Kidney (tissue), 14 donors: Measurements from ENCODE around the gene ZNF615. TPM values are rescaled to one million over a fixed set of nuclear protein-coding genes. Genes with fewer than 3 reads are reported as not detected.
"Not testable (repeated sequence)": the region's sequence is repeated elsewhere in the genome, so short reads cannot be mapped to it uniquely, and the experiment has no call there.

ENCODE experiments used
- DNase-seq, 5 donors: peaks; one replicate each; pipeline ENCODE4 v3.0.0-alpha.2; 2013 to 2020
- FAIRE-seq: peaks from 2 replicates; lab custom pipeline; 2012; peaks lifted over from hg19 to GRCh38; lab: Jason Lieb, UNC
- H3K27ac ChIP-seq, 2 donors: one replicate each; pipeline ENCODE4 v1.7.0; 2013; ENCODE audit warnings: low read depth in 2 of 2, low read length in 2 of 2, inconsistent platforms in 1 of 2
- H3K27me3 ChIP-seq: one replicate; pipeline ENCODE4 v1.7.1; 2013; ENCODE audit warnings: low read length, inconsistent platforms; ENCODE audit not compliant: control insufficient read depth, insufficient read depth
- H3K36me3 ChIP-seq, 3 donors: one replicate each; pipeline versions ENCODE4 v1.7.0 to v1.7.1; 2013; ENCODE audit warnings: low read length in 3 of 3, control low read depth in 1 of 3, inconsistent platforms in 1 of 3; ENCODE audit not compliant: insufficient read depth in 3 of 3, control insufficient read depth in 2 of 3
- H3K4me1 ChIP-seq, 3 donors: one replicate each; pipeline versions ENCODE4 v1.7.0 to v1.7.1; 2013; ENCODE audit warnings: low read length in 3 of 3, inconsistent platforms in 1 of 3, low read depth in 1 of 3; ENCODE audit not compliant: control insufficient read depth in 2 of 3, insufficient read depth in 2 of 3
- H3K4me3 ChIP-seq, 3 donors: one replicate each; pipeline versions ENCODE4 v1.7.0 to v1.8.1; 2013; ENCODE audit warnings: low read length in 3 of 3, control low read depth in 1 of 3, inconsistent platforms in 1 of 3
- H3K9ac ChIP-seq, 3 donors: one replicate each; pipeline versions ENCODE4 v1.7.0 to v1.7.1; 2013; ENCODE audit warnings: low read length in 3 of 3, control low read depth in 1 of 3, inconsistent platforms in 1 of 3
- H3K9me3 ChIP-seq, 3 donors: one replicate each; pipeline versions ENCODE4 v1.7.0 to v1.7.1; 2013; ENCODE audit warnings: low read length in 3 of 3, control low read depth in 1 of 3, inconsistent platforms in 1 of 3; ENCODE audit not compliant: control insufficient read depth in 2 of 3, insufficient read depth in 1 of 3
- CTCF ChIP-seq: IDR thresholded peaks from 3 replicates; pipeline ENCODE4 v1.5.1; 2012; ENCODE audit warnings: mild to moderate bottlenecking, moderate library complexity, borderline replicate concordance; ENCODE audit not compliant: insufficient read depth; ENCODE audit errors: extremely low read depth
- intact Hi-C: fragments of 100-400 bp; cut with DNase I; formaldehyde crosslinking; loops from one replicate; pipeline ENCODE4 v1.11.1; 2022
- polyA plus RNA-seq: library from polyadenylated mRNA; stranded (reverse); fragments of 350-450 nt; fragmentation: Illumina TruSeq; extraction: RNeasy Lipid Tissue Mini Kit (QIAGEN cat#74804); gene quantifications from one replicate; pipeline ENCODE4 v1.2.3, GENCODE V29; 2014; ENCODE audit warnings: low read depth, low replicate concordance; ENCODE audit not compliant: insufficient read depth
- total RNA-seq: library from RNA; stranded (reverse); fragmentation: NEBNext Ultra II Directional; extraction: Animal tissue kit (Norgen Biotek cat#: 25700); gene quantifications from one replicate; pipeline ENCODE4 v1.2.1, GENCODE V29; 2021
- donor health status: control.
- donor health status: control.
- donor health status: control.
- donor health status: control.
- donor health status: control.
- donor health status: DM: yes; HTN: yes; CAD: no.
- donor health status: Normal renal cell carcinoma (clear cell type).

Gene ZNF615
- total and polyA plus RNA-seq, 2 donors from 2014 or later = 5.3 to 15.3 TPM

- TF ChIP-seq CTCF = no peak
- intact Hi-C loops = no loop called here
- H3K9ac ChIP-seq = peak overlapping the region; percentile 0 to 97 (median 96)
- peaks cover 4 to 28% (median 20%) of the 10 kb centered on the region in 3 donors for H3K9me3 ChIP-seq
- H3K36me3 ChIP-seq = peaks cover 8 to 21% (median 15%) of the 10 kb centered on the region in 3 donors
- peak overlapping the region; percentile 84 to 96 for H3K27ac ChIP-seq
- H3K4me1 ChIP-seq = peaks cover 0 to 5% (median 0%) of the 10 kb centered on the region in 3 donors
- no peaks in the 10 kb centered on the region for H3K27me3 ChIP-seq
- FAIRE-seq = no peak
- DNase-seq = no peak
- peak overlapping the region; percentile 87 to 99 (median 97) for H3K4me3 ChIP-seq
These were observed 20.7 kb upstream of the ZNF615 start for GRCh38 chr19:52028780-52029123.

DNA sequence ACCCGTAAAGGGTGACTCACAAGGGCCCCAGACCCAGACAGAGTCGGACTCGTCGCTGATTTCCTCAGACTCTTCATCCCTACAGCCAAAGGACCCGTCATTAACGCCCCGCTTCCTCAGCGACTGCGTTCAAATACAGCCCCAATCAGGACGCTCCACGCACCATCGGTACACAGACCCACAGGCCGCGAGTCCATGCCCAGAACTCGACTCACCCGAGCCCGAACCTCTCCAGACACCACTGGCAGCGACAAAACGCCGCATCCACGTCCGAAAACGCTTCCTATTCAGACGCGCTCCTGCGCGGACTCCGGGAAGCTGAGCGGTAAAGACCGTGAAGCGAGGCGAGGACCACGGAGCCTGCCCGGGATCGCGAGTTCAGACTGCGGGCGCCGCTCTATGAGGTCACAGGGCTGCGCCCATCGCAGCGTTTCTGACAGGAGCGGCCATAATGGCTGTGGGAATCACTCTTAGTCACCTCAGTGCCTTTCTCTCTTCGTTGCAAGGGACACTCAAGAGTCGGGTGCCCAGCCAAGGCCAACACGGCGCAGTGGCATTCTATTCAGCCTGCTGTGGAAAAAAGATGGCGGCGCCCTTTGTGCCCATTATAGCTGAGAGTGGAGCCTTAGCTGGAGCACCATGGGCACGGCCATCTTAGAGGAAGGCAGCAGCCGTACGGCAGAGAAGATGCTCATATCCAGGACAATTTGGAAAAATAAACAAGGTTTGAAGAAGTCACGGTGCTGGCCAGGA, 20.2 kb upstream of the ZNF615 start, which contains the start of gene ZNF614:
TSS of gene ZNF614 (minus strand) at position 353 of the 753 bp plus-strand sequence. CDS start 2,634 bp downstream, outside the sequence.
- TF ChIP-seq CTCF = no peak
- peak within 1 kb of the TSS; percentile 42 to 97 (median 96) for H3K9ac ChIP-seq
- intact Hi-C loops = no loop called here
- peak within 1 kb of the TSS; percentile 84 to 96 for H3K27ac ChIP-seq
- peaks cover 1 to 22% (median 15%) of the 10 kb centered on the region in 3 donors for H3K9me3 ChIP-seq
- no peaks in the 10 kb centered on the region for H3K27me3 ChIP-seq
- H3K4me1 ChIP-seq = peaks cover 0 to 5% (median 0%) of the 10 kb centered on the region in 3 donors
- FAIRE-seq (no peak), DNase-seq (peak; percentile 93 to 97 (median 95))
- peaks cover 7 to 23% (median 15%) of the 10 kb centered on the region in 3 donors for H3K36me3 ChIP-seq
- peak within 1 kb of the TSS; percentile 87 to 99 (median 97) for H3K4me3 ChIP-seq

- H3K4me3 ChIP-seq = peak overlapping the region in 1 of 3 donors; percentile 97
- H3K27me3 ChIP-seq, intact Hi-C loops, FAIRE-seq, H3K9ac ChIP-seq, H3K9me3 ChIP-seq, H3K4me1 ChIP-seq, H3K27ac ChIP-seq, DNase-seq: not testable (repeated sequence)
- peaks cover 9 to 26% (median 14%) of the 10 kb centered on the region in 3 donors for H3K36me3 ChIP-seq
These were observed 18.4 kb upstream of the ZNF615 start for GRCh38 chr19:52026255-52026990.

DNA sequence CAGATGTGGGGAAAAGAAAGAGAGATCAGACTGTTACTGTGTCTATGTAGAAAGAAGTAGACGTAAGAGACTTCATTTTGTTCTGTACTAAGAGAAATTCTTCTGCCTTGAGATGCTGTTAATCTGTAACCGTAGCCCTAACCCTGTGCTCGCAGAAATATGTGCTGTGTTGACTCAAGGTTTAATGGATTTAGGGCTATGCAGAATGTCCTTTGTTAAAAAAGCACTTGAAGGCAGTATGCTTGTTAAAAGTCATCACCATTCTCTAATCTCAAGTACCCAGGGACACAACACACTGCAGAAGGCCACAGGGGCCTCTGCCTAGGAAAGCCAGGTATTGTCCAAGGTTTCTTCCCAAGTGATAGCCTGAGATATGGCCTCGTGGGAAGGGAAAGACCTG, 16.5 kb upstream of the ZNF615 start:
- H3K27me3 ChIP-seq, H3K4me1 ChIP-seq, DNase-seq, intact Hi-C loops, H3K4me3 ChIP-seq, H3K9ac ChIP-seq, H3K27ac ChIP-seq, FAIRE-seq: not testable (repeated sequence)
- Histone ChIP-seq H3K9me3 (peaks cover 5 to 15% (median 7%) of the 10 kb centered on the region in 3 donors), H3K36me3 (peaks cover 11 to 32% (median 23%) of the 10 kb centered on the region in 3 donors)
